Right kidney (tissue), 1 donor: ENCODE measurements around the gene TRIP12.
"Not testable (repeated sequence)": the region's sequence is repeated elsewhere in the genome, so short reads cannot be mapped to it uniquely, and the experiment has no call there.

Source experiments
- DNase-seq: peaks from one replicate; pipeline ENCODE4 v3.0.0-alpha.2; 2016

TRIP12 gene

GRCh38 chr2:229879191-229879950 lies 42.4 kb downstream of the TRIP12 start:
- DNase-seq, result no peak

DNA sequence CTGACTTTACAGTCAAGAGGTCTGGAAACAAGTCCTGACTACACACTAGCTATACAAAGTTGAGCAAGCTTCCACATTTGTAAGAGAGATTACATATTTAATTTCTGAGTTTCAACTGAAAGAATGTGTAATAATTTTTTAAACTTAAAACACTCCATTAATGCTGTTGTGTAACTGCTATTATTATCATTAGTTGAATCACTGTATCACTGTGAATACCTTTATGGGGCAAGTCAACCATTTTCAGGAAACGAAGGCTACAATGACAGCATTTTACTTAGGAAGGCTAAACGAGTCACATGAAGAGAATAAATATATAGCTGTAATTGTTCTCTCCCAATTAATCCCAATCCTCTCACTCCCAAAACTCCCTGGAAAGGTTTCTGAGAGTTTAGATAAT lies 46.3 kb downstream of the TRIP12 start:
- no peak for DNase-seq

DNA sequence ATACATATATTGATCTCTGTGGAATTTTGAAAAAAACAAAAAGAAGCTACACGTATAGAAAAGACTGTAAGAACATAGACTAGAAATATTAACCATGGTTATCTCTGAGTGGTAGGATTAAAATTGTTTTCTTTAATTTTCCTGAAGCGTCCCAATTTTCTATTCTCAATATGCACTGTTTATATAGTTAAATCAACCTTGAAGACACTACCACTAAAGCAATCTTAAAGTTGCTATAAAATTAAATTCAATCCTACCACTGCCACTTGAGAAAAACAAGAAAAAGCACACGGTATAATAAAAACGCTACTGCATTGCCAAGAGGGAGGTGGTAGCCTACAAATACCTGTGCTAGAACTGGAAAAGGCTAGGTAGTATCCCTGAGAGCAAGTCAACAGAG lies 47.2 kb downstream of the TRIP12 start:
- DNase-seq, result no peak

DNA sequence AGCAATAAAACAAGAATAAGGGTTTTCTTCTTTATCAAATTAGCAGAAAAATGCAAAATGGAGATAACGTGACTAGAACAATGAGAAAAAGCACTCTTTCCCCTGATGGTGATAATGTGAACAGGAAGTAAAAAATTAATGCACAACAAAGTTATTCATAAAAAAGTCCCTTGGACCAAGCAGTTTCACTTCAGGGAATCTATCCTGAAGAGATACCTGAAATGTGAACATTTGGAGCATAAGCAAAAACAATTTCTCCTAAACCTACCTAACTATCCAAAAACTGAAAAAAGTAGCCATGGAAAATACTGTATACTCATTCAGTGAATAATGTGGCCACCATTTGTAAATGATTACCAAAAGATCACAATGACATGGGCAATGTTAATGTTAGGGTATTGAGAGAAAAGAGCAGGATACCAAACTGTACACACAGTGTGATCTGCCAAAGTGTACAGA lies 48.7 kb downstream of the TRIP12 start:
- DNase-seq, result no peak

DNA sequence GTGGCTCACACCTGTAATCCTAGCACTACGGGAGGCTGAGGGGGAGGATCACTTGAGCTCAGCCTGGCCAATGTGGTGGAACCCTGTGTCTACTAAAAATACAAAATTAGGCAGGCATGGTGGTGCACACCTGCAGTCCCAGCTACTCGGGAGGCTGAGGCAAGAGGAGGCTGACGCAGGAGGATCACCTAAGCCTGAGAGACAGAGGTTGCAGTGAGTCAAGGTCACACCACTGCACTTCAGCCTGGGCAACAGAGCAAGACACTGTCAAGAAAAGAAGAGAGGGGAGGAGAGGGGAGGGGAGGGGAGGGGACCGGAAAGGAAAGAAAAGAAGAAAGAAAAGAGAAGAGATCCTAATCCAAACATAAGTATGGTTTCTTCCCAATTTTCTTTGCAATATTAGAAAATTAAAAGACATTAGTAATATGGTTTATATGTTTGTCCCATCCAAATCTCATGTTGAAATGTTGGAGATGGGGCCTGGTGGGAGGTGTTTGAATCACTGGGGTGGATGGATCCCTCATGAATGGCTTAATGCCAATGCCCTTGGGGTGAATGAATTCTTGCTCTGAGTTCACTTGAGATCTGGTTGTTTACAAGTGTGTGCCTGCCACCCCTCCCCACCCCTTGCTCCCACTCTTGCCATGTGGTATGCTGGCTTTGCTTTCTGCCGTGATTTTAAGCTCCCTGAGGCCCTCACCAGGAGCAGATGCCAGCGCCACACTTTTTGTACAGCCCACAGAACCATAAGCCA lies 50.7 kb downstream of the TRIP12 start:
- DNase-seq, result no peak

DNA sequence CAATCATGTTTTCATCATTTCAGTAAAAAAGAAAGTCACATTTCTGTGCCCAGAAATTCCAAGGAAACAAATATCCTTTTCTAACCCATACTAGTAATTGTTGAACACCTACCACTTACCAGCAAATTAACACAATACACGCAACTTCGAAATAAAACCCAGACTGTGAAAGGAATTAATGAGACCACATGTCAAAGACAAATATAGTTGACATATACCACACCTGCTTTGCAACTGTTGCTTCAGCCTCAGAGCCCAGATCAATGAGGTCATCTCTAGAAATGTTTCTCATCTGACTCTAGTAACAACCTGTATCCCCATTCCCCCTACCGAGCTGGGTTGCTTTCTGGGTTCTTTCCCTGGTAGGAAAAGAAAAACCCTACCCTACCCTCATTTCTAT lies 52.6 kb downstream of the TRIP12 start:
- no peak for DNase-seq

DNA sequence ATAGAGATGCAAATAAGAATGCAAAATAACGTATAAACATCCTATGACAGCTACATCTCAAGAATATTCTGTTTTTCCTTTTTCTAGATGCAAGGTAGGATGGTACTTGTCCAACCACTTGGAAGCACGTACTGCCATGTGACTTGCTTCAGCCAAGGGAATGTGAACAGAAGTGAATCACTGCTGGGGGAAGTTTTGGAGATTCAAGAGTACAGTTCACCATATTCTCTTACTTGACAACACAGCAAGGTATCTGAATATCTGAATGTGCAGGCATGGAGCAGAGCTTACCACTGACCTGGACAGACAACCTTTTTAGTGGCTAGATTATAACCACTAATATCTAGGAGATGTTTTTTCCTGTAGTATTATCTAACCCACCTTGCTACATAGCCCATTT lies 53.0 kb downstream of the TRIP12 start:
- no peak for DNase-seq

- no peak for DNase-seq
Measured at GRCh38 chr2:229865033-229865432, 56.8 kb downstream of the TRIP12 start.

- DNase-seq, result no peak
Measured at GRCh38 chr2:229861431-229861830, 60.4 kb downstream of the TRIP12 start.

- DNase-seq, result no peak
Measured at GRCh38 chr2:229860334-229860733, 61.5 kb downstream of the TRIP12 start.

DNA sequence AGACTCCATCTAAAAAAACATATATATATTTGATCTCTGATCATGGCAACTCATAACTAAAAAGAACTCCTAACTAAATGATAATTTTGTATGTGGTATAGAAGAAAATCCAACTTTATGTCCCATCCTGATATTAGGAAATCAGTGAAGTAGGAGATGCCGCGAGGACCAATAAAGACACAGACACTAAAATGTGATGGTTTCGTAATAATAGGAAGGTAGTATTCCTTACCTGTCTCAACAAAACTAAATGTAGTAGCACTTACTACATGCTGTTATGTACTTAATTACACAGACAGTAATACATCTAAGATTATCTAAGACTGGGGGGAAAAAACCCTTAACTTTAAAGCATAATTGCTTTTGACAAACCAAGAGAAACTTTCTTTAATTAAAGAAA lies 63.5 kb downstream of the TRIP12 start:
- no peak for DNase-seq

DNA sequence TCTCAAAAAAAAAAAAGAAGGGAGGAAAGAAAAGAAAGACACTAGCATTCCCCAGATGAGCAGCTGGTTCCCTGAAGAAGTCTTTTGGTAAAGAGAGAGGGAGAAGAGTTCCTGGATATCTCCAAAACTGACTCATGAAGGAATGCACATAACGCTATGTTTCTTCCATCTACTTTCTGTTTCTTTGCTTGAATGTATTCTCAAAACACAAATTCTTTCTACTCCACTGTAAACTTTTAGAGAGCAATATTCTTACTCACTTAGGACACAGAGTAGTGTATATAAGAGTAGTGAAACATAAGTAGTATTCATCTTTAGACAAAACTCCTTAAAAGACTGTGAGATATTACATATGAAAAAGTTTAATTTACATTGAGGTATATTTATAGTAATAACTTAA lies 64.2 kb downstream of the TRIP12 start:
- DNase-seq, result no peak

DNA sequence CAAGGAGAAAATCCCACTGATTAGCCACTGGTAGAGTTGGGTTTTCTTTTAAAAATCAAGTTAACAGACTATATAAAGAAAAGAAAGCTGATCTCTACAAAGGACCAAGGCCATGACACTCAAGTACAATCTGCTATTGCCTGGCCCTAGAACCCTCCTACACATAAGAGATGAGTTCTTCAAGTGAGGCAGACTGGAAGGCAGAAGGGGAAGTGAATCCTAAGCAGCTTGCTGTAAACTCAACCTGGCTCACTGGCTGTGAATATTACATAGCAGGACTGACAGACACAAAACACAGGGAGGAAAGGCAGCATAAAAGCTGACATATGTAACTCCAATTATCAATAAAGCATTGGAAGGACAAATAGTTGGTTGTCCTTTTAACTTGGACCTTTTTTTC lies 65.4 kb downstream of the TRIP12 start:
- no peak for DNase-seq

DNA sequence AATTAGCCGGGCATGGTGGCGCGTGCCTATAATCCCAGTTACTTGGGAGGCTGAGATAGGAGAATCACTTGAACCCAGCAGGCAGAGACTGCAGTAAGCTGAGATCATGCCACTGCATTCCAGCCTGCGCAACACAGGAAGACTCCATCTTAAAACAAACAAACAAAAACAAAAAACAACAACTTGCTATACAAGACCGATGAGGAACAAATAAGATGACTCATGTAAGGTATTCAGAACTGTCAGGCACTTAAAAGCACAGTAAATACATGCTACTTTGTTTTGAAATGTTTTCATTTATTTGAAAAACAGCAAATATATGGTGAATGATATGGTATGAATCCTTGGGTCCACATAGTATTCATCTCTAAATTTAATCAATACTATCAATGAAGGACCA lies 66.7 kb downstream of the TRIP12 start:
- no peak for DNase-seq

GRCh38 chr2:229852565-229852964 lies 69.2 kb downstream of the TRIP12 start:
- DNase-seq, result no peak

DNA sequence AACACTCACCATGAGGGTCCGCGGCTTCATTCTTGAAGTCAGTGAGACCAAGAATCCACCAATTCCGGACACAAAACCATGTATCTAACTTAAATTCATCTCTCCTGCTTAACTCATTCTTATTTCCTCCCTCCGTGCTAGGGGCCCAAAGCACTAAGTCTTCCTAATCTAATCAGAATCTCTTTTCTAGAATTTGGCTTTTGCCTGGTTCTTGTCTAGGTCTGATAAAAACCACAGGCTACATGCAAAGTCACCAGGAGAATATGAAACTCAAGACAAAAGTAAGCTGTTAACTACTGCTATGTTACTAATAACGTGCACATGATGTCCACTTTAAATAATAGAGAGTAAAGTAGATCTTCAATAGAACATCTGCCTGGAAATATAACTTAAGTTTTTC lies 69.9 kb downstream of the TRIP12 start:
- DNase-seq, result no peak

DNA sequence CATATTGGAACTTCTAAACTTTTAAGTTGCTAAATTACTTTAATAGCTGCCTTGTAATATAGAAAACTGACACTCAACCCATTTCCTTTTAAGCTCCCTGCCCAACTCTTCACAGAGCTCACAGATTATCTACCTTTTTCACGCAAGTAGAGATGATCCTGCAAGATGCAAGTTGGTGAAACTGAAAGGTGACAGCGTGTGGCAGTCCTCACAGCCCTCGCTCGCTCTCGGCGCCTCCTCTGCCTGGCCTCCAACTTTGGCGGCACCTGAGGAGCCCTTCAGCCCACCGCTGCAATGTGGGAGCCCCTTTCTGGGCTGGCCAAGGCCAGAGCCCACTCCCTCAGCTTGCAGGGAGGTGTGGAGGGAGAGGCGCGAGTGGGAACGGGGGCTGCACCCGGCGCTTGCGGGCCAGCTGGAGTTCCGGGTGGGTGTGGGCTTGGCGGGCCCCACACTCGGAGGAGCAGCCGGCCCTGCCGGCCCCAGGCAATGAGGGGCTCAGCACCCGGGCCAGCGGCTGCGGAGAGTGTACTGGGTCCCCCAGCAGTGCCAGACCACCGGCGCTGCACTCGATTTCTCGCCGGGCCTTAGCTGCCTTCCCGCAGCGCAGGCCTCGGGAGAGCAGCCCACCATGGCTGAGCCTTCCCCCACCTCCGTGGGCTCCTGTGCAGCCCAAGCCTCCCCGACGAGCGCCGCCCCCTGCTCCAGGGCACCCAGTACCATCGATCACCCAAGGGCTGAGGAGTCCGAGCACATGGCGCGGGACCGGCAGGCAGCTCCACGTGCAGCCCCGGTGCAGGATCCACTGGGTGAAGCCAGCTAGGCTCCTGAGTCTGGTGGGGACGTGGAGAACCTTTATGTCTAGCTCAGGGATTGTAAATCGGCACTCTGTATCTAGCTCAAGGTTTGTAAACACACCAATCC lies 71.2 kb downstream of the TRIP12 start:
- DNase-seq, result not testable (repeated sequence)

DNA sequence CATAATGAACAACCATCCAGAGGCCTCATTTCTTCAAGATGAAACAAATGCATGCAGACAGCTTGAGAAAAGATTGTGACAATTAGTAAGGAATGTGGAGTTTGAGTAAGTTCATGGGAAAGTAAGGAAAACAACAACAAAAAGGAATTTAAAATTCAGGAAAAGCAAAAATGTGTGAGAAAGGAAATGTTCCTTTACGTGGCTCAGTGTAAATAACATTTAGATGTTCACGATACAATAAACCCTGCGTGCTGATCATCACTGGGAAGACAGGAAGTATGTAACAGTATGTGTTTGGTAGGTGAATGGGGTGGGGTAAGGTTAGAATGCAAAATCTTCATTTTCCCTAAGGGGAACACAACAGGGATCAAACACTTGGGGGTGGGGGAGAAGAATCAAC lies 72.7 kb downstream of the TRIP12 start:
- no peak for DNase-seq

DNA sequence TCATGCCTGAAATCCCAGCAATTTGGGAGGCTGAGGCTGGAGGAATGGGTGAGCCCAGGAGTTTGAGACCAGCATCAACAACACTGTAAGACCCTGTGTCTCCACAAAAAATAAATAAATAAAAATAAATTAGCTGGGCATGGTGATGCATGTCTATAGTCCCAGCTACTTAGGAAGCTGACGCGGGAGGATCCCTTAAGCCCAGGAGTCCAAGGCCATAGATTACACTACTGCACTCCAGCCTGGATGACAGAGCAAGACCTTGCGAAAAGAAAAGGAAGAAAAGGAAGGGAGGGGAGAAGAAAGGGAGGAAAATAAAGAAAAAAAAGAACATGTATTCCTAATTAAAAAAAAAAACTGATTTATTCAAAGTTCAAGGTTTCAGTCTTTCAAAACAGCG lies 78.2 kb downstream of the TRIP12 start:
- no peak for DNase-seq

GRCh38 chr2:229838729-229839128 lies 83.1 kb downstream of the TRIP12 start:
- DNase-seq, result no peak

- no peak for DNase-seq
Measured at GRCh38 chr2:229836847-229837246, 85.0 kb downstream of the TRIP12 start.

- no peak for DNase-seq
Measured at GRCh38 chr2:229835596-229836283, 86.1 kb downstream of the TRIP12 start.
